Measurements from ENCODE around the gene C3orf52.

The C3orf52 gene

GRCh38 chr3:112126511-112126911, 40.3 kb downstream of the C3orf52 start:
- Histone ChIP-seq H3K9me3 (ENCODE audit: insufficient read depth, low read length) (no peaks in the 10 kb centered on the region), H3K36me3 (ENCODE audit: insufficient read depth, insufficient read length, low read length) (peaks cover 42% of the 10 kb centered on the region), H3K9ac (ENCODE audit: insufficient read length, low read depth) (no peak overlapping the region), H3K4me3 (ENCODE audit: insufficient read length, low read depth) (no peak overlapping the region), H3K27me3 (ENCODE audit: insufficient read depth, insufficient read length) (no peaks in the 10 kb centered on the region), H3K4me1 (ENCODE audit: insufficient read depth, insufficient read length) (peaks cover 2% of the 10 kb centered on the region)
- DNase-seq (ENCODE audit: low read depth, low spot score), result peak; percentile 85
- no peak for TF ChIP-seq ZNF274 (IDR thresholded peaks at IDR 0.05; ENCODE audit: low read depth, low read length)
- TF ChIP-seq SUZ12 (IDR thresholded peaks at IDR 0.05; ENCODE audit: extremely low read depth, insufficient read depth, insufficient read length), result no peak
- TF ChIP-seq YY1 (IDR thresholded peaks at IDR 0.05; ENCODE audit: insufficient read depth, insufficient read length), result no peak

GRCh38 chr3:112127522-112128494, 41.6 kb downstream of the C3orf52 start:
- Histone ChIP-seq H3K9me3 (ENCODE audit: insufficient read depth, low read length) (no peaks in the 10 kb centered on the region), H3K27me3 (ENCODE audit: insufficient read depth, insufficient read length) (no peaks in the 10 kb centered on the region), H3K4me1 (ENCODE audit: insufficient read depth, insufficient read length) (peaks cover 2% of the 10 kb centered on the region), H3K36me3 (ENCODE audit: insufficient read depth, insufficient read length, low read length) (peaks cover 33% of the 10 kb centered on the region), H3K9ac (ENCODE audit: insufficient read length, low read depth) (no peak overlapping the region), H3K4me3 (ENCODE audit: insufficient read length, low read depth) (no peak overlapping the region)
- TF ChIP-seq SUZ12 (IDR thresholded peaks at IDR 0.05; ENCODE audit: extremely low read depth, insufficient read depth, insufficient read length), result no peak
- TF ChIP-seq ZNF274 (IDR thresholded peaks at IDR 0.05; ENCODE audit: low read depth, low read length), result no peak
- no peak for TF ChIP-seq YY1 (IDR thresholded peaks at IDR 0.05; ENCODE audit: insufficient read depth, insufficient read length)
- DNase-seq (ENCODE audit: low read depth, low spot score), result no peak

- no peak for DNase-seq (ENCODE audit: low read depth, low spot score)
- Histone ChIP-seq H3K4me1 (ENCODE audit: insufficient read depth, insufficient read length) (peaks cover 2% of the 10 kb centered on the region), H3K36me3 (ENCODE audit: insufficient read depth, insufficient read length, low read length) (peaks cover 21% of the 10 kb centered on the region), H3K27me3 (ENCODE audit: insufficient read depth, insufficient read length) (no peaks in the 10 kb centered on the region), H3K4me3 (ENCODE audit: insufficient read length, low read depth) (no peak overlapping the region), H3K9ac (ENCODE audit: insufficient read length, low read depth) (no peak overlapping the region), H3K9me3 (ENCODE audit: insufficient read depth, low read length) (no peaks in the 10 kb centered on the region)
- TF ChIP-seq SUZ12 (IDR thresholded peaks at IDR 0.05; ENCODE audit: extremely low read depth, insufficient read depth, insufficient read length) (no peak), ZNF274 (IDR thresholded peaks at IDR 0.05; ENCODE audit: low read depth, low read length) (no peak), YY1 (IDR thresholded peaks at IDR 0.05; ENCODE audit: insufficient read depth, insufficient read length) (no peak)
These were observed 42.9 kb downstream of the C3orf52 start for GRCh38 chr3:112128843-112129727.

GRCh38 chr3:112129925-112130637, 43.9 kb downstream of the C3orf52 start:
- Histone ChIP-seq H3K4me1 (ENCODE audit: insufficient read depth, insufficient read length) (peaks cover 2% of the 10 kb centered on the region), H3K27me3 (ENCODE audit: insufficient read depth, insufficient read length) (no peaks in the 10 kb centered on the region), H3K9me3 (ENCODE audit: insufficient read depth, low read length) (no peaks in the 10 kb centered on the region), H3K4me3 (ENCODE audit: insufficient read length, low read depth) (no peak overlapping the region), H3K36me3 (ENCODE audit: insufficient read depth, insufficient read length, low read length) (peaks cover 17% of the 10 kb centered on the region), H3K9ac (ENCODE audit: insufficient read length, low read depth) (no peak overlapping the region)
- TF ChIP-seq ZNF274 (IDR thresholded peaks at IDR 0.05; ENCODE audit: low read depth, low read length) (no peak), YY1 (IDR thresholded peaks at IDR 0.05; ENCODE audit: insufficient read depth, insufficient read length) (no peak), SUZ12 (IDR thresholded peaks at IDR 0.05; ENCODE audit: extremely low read depth, insufficient read depth, insufficient read length) (no peak)
- no peak for DNase-seq (ENCODE audit: low read depth, low spot score)

- no peak for DNase-seq (ENCODE audit: low read depth, low spot score)
- peaks cover 17% of the 10 kb centered on the region for H3K36me3 ChIP-seq (ENCODE audit: insufficient read depth, insufficient read length, low read length)
- no peaks in the 10 kb centered on the region for H3K27me3 ChIP-seq (ENCODE audit: insufficient read depth, insufficient read length)
- no peak overlapping the region for H3K4me3 ChIP-seq (ENCODE audit: insufficient read length, low read depth)
- TF ChIP-seq YY1 (IDR thresholded peaks at IDR 0.05; ENCODE audit: insufficient read depth, insufficient read length) (no peak), SUZ12 (IDR thresholded peaks at IDR 0.05; ENCODE audit: extremely low read depth, insufficient read depth, insufficient read length) (no peak), ZNF274 (IDR thresholded peaks at IDR 0.05; ENCODE audit: low read depth, low read length) (no peak)
- peaks cover 2% of the 10 kb centered on the region for H3K4me1 ChIP-seq (ENCODE audit: insufficient read depth, insufficient read length)
- H3K9me3 ChIP-seq (ENCODE audit: insufficient read depth, low read length), result no peaks in the 10 kb centered on the region
- H3K9ac ChIP-seq (ENCODE audit: insufficient read length, low read depth), result no peak overlapping the region
These were observed 44.4 kb downstream of the C3orf52 start for GRCh38 chr3:112130638-112130993.

- H3K4me3 ChIP-seq (ENCODE audit: insufficient read length, low read depth), result no peak overlapping the region
- H3K9me3 ChIP-seq (ENCODE audit: insufficient read depth, low read length), result no peaks in the 10 kb centered on the region
These were observed 44.9 kb downstream of the C3orf52 start for GRCh38 chr3:112131111-112131510.

More at GRCh38 chr3:112131111-112131510, 44.9 kb downstream of the C3orf52 start:
- H3K9ac ChIP-seq (ENCODE audit: insufficient read length, low read depth), result no peak overlapping the region
- H3K36me3 ChIP-seq (ENCODE audit: insufficient read depth, insufficient read length, low read length), result peaks cover 17% of the 10 kb centered on the region
- H3K27me3 ChIP-seq (ENCODE audit: insufficient read depth, insufficient read length), result no peaks in the 10 kb centered on the region
- H3K4me1 ChIP-seq (ENCODE audit: insufficient read depth, insufficient read length), result peaks cover 2% of the 10 kb centered on the region
- no peak for DNase-seq (ENCODE audit: low read depth, low spot score)
- no peak for TF ChIP-seq ZNF274 (IDR thresholded peaks at IDR 0.05; ENCODE audit: low read depth, low read length)
- TF ChIP-seq SUZ12 (IDR thresholded peaks at IDR 0.05; ENCODE audit: extremely low read depth, insufficient read depth, insufficient read length), result no peak
- TF ChIP-seq YY1 (IDR thresholded peaks at IDR 0.05; ENCODE audit: insufficient read depth, insufficient read length), result no peak
